H1 (cell line): Measurements from ENCODE around the gene SCAMP4. TPM values are rescaled to one million over a fixed set of nuclear protein-coding genes. Genes with fewer than 3 reads are reported as not detected.

Experiments
- GABPA ChIP-seq: IDR thresholded peaks from 2 replicates; pipeline ENCODE4 v1.6.1; 2011; ENCODE audit warnings: mild to moderate bottlenecking, low read length, moderate library complexity, borderline replicate concordance; ENCODE audit not compliant: insufficient read depth
- HDAC2 ChIP-seq, 2 experiments: fragments of 300-600 bp in 1 of 2; sonication (generic) in 1 of 2; IDR thresholded peaks; 2 replicates each; pipeline ENCODE4 v1.6.1; 2011 to 2012; ENCODE audit warnings: low read depth in 2 of 2, low read length in 2 of 2, mild to moderate bottlenecking in 2 of 2, moderate library complexity in 2 of 2, borderline replicate concordance in 1 of 2, inconsistent platforms in 1 of 2
- KDM4A ChIP-seq: IDR thresholded peaks from one replicate; pipeline ENCODE4 v1.7.1; 2012; ENCODE audit warnings: low read depth, mild to moderate bottlenecking, moderate library complexity, low read length, inconsistent platforms; ENCODE audit not compliant: severe bottlenecking
- MAX ChIP-seq: IDR thresholded peaks from 2 replicates; pipeline ENCODE4 v1.6.1; 2012; ENCODE audit warnings: inconsistent platforms
- RBBP5 ChIP-seq: IDR thresholded peaks from 2 replicates; pipeline ENCODE4 v1.7.1; 2012; ENCODE audit warnings: low read depth, mild to moderate bottlenecking, inconsistent platforms, low read length, moderate library complexity, borderline replicate concordance
- RFX5 ChIP-seq: IDR thresholded peaks from 2 replicates; pipeline ENCODE4 v1.6.1; 2011; ENCODE audit warnings: low read depth, low read length, improper control_type of control experiment, borderline replicate concordance
- RNF2 ChIP-seq: fragments of 200-900, 300-1000 bp; sonication (generic); IDR thresholded peaks from 2 replicates; pipeline ENCODE4 v1.7.1; 2016; ENCODE audit warnings: borderline replicate concordance, low read depth, mild to moderate bottlenecking, antibody characterized with exemption, low read length; ENCODE audit not compliant: poor library complexity, severe bottlenecking; ENCODE audit errors: missing control alignments
- RXRA ChIP-seq: IDR thresholded peaks from 2 replicates; pipeline ENCODE4 v1.6.1; 2011; ENCODE audit warnings: low read depth, mild to moderate bottlenecking, low read length, moderate library complexity; ENCODE audit not compliant: insufficient read depth
- SRF ChIP-seq: IDR thresholded peaks from 2 replicates; pipeline ENCODE4 v1.6.1; 2011; ENCODE audit warnings: mild to moderate bottlenecking, low read depth, low read length, moderate library complexity
- polyA plus RNA-seq, 7 experiments: library from polyadenylated mRNA; depleted of rRNA in 3 of 7; stranded (reverse) in 5 of 7; unstranded in 2 of 7; fragments of >200 nt in 5 of 7; fragments of 200-250 nt in 2 of 7; gene quantifications; 1 replicate in 5 of 7; 2 replicates in 1 of 7; 4 replicates in 1 of 7; pipeline versions ENCODE4 v1.2.1 to v1.2.3, GENCODE V29; 2011 to 2013; ENCODE audit warnings: missing spikeins in 2 of 7, mixed read lengths in 2 of 7
- total RNA-seq: library from RNA; stranded (reverse); fragmentation: NEBNext Ultra II Directional; extraction: Animal tissue kit (Norgen Biotek cat#: 25700); gene quantifications from 2 replicates; pipeline ENCODE4 v1.2.1, GENCODE V29; 2021

Gene SCAMP4
- total and polyA plus RNA-seq, 2 of the 8 experiments (the other 6 are each of a cell fraction or from before 2014, with no cell fraction given) = 17.1 to 61.4 TPM

DNA sequence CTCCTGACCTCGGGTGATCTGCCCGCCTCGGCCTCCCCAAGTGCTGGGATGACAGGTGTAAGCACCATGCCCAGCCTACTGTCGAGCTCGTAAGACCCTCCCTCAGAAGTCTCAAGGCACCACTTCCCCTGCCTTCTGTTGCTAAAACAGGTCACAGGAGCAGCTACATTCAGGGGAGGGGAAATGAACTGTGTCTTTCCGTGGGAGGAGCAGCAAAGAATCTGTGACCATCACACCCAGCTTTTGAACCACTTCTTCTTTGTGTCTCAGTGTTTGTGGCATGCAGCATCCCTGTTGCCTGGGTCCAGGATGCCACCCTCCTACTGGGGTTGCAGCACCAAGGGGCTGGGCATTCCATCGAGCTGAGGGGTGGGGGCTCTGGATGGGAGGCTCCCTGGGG lies 28.0 kb downstream of the SCAMP4 start (continued):
- TF ChIP-seq RXRA = no peak
- TF ChIP-seq GABPA = no peak
- TF ChIP-seq RNF2 = no peak
- TF ChIP-seq RFX5 = no peak
- TF ChIP-seq MAX = no peak
- no peak for TF ChIP-seq KDM4A
- no peak for TF ChIP-seq SRF
- TF ChIP-seq HDAC2 (IDR thresholded peaks at IDR 0.05; ENCODE audit: borderline replicate concordance in 1 of 2, low read depth in 2 of 2, low read length in 2 of 2) = no peak
- no peak for TF ChIP-seq RBBP5
